ENCODE data around the gene TUBA4B.

TUBA4B gene

GRCh38 chr2:219294356-219295351 lies 41.6 kb downstream of the TUBA4B start:
- DNase-seq (ENCODE audit: low read depth), result peak; percentile 66
- peak overlapping the region; percentile 57 for H3K4me3 ChIP-seq (ENCODE audit: low read length)
- TF ChIP-seq, protein P1, sequence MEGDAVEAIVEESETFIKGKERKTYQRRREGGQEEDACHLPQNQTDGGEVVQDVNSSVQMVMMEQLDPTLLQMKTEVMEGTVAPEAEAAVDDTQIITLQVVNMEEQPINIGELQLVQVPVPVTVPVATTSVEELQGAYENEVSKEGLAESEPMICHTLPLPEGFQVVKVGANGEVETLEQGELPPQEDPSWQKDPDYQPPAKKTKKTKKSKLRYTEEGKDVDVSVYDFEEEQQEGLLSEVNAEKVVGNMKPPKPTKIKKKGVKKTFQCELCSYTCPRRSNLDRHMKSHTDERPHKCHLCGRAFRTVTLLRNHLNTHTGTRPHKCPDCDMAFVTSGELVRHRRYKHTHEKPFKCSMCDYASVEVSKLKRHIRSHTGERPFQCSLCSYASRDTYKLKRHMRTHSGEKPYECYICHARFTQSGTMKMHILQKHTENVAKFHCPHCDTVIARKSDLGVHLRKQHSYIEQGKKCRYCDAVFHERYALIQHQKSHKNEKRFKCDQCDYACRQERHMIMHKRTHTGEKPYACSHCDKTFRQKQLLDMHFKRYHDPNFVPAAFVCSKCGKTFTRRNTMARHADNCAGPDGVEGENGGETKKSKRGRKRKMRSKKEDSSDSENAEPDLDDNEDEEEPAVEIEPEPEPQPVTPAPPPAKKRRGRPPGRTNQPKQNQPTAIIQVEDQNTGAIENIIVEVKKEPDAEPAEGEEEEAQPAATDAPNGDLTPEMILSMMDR (conservative IDR thresholded peaks at IDR 0.05; ENCODE audit: low read length), result peak; percentile 73

DNA sequence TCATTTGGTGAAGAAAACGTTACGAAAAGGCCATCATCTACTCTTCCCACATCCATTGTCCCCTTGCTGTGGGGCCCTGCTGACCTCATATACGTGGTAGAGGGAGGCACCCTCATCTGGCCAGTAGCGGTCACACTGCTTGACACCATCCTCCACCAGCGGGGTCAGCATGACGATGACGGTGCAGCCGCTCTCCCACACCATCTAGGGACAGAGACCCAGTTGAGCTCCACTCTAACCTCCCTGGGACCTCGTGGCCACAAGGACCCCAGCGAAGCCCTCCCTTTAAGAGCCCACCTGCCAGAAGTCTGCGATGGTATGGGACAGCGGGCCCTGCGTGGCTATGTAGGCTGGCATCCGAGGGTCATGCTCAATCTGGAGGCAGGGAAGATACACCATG lies 43.1 kb downstream of the TUBA4B start:
- TF ChIP-seq, protein P1 (conservative IDR thresholded peaks at IDR 0.05; ENCODE audit: low read length), result no peak
- no peak for DNase-seq (ENCODE audit: low read depth)

GRCh38 chr2:219296631-219297391 lies 43.8 kb downstream of the TUBA4B start:
- H3K4me3 ChIP-seq (ENCODE audit: low read length), result no peak overlapping the region
- no peak for DNase-seq (ENCODE audit: low read depth)
- TF ChIP-seq, protein P1 (conservative IDR thresholded peaks at IDR 0.05; ENCODE audit: low read length), result no peak

More for the DNA sequence above, 43.1 kb downstream of the TUBA4B start:
- H3K4me3 ChIP-seq (ENCODE audit: low read length), result no peak overlapping the region

DNA sequence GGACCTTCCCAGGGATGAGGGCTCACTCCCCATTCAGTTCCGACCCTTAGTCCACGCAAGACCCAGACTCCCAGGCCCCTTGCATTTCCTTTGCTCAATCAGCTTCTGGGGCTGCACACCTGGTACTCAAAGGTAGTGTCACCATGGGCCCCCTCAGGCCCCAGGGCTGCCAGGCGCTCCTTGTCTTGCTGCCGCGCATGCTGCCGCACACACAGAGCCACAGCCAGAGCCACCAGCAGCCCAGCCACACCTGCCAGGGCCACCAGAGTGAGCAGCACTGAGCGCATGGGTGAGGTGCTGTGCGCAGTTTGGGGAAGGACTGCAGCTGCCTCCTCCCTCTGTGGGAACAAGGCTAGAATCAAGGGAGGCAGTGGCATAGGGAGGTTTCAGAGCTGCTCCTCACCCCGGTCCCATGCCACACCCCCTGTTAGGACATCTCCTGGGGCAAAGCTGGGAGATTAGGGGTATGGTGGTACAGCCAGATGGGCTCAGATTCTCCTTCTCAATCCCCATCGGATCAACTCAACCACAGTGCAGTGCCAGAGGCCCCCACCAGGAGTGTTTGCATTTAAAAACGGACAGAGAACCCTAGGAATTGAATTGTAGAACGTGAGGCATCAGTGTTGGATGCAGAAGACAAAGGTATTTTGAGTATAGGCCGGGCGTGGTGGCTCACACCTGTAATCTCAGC lies 44.9 kb downstream of the TUBA4B start:
- TF ChIP-seq, protein P1 (conservative IDR thresholded peaks at IDR 0.05; ENCODE audit: low read length), result peak; percentile 36
- DNase-seq (ENCODE audit: low read depth), result no peak
- H3K4me3 ChIP-seq (ENCODE audit: low read length), result no peak overlapping the region

- no peak overlapping the region for H3K4me3 ChIP-seq (ENCODE audit: low read length)
- TF ChIP-seq, protein P1 (conservative IDR thresholded peaks at IDR 0.05; ENCODE audit: low read length), result peak; percentile 96
- peak; percentile 70 for DNase-seq (ENCODE audit: low read depth)
These were observed 45.8 kb downstream of the TUBA4B start for GRCh38 chr2:219298759-219299371.

DNA sequence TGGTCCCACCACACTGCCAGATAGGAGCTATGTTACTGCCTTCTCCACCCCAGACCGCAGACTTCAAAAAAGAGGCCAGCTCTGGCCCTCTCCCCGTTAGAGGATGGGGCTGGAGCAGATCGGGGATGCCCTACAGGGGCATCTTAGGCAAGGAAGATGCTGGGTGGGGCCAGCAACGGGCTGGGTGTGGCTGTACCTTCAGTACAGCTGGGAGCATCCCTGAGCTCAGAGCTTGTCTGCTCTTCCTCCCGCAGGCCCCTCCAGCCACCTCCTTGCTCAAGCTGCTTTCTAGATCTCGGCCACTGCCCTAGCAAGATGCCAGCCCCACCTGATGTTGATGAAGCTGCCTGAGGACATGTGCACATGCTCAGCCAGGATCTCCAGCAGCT lies 46.3 kb downstream of the TUBA4B start:
- no peak overlapping the region for H3K4me3 ChIP-seq (ENCODE audit: low read length)
- TF ChIP-seq, protein P1 (conservative IDR thresholded peaks at IDR 0.05; ENCODE audit: low read length), result no peak
- DNase-seq (ENCODE audit: low read depth), result no peak
